Activated CD4-positive, CD25-positive, alpha-beta regulatory T cell (primary cell): ENCODE measurements around the gene COX15.
"Not testable (repeated sequence)": the region's sequence is repeated elsewhere in the genome, so short reads cannot be mapped to it uniquely, and the experiment has no call there.

Experiments used
- DNase-seq, 4 experiments: peaks; one replicate each; lab custom pipeline; 2025; lab: John Stamatoyannopoulos, UW

Gene COX15

GRCh38 chr10:99740933-99741559 is 9.1 kb upstream of the COX15 start:
- DNase-seq = no peak

- no peak for DNase-seq
Measured at GRCh38 chr10:99740260-99740659, 8.3 kb upstream of the COX15 start.

GRCh38 chr10:99734111-99734510 is 2.2 kb upstream of the COX15 start:
- DNase-seq = not testable (repeated sequence)

GRCh38 chr10:99733366-99733765 is 1.4 kb upstream of the COX15 start:
- DNase-seq = no peak

GRCh38 chr10:99731306-99732032 is 458 bp downstream of the COX15 start:
- no peak for DNase-seq

GRCh38 chr10:99730026-99730425 is 1.9 kb downstream of the COX15 start:
- no peak for DNase-seq

- DNase-seq = no peak
Measured at GRCh38 chr10:99720387-99720786, 11.5 kb downstream of the COX15 start.

GRCh38 chr10:99714446-99714845 is 17.5 kb downstream of the COX15 start:
- no peak for DNase-seq

GRCh38 chr10:99711129-99711719 is 20.7 kb downstream of the COX15 start:
- no peak for DNase-seq

- DNase-seq = no peak
Measured at GRCh38 chr10:99709480-99710229, 22.3 kb downstream of the COX15 start.

GRCh38 chr10:99708428-99709012 is 23.4 kb downstream of the COX15 start:
- DNase-seq = no peak

- DNase-seq = no peak
Measured at GRCh38 chr10:99700649-99701048, 31.3 kb downstream of the COX15 start.

- no peak for DNase-seq
Measured at GRCh38 chr10:99698504-99699080, 33.3 kb downstream of the COX15 start.

- DNase-seq = no peak
Measured at GRCh38 chr10:99695761-99696160, 36.2 kb downstream of the COX15 start.

- DNase-seq = no peak
Measured at GRCh38 chr10:99693933-99694583, 37.9 kb downstream of the COX15 start.

- no peak for DNase-seq
Measured at GRCh38 chr10:99689461-99689860, 42.5 kb downstream of the COX15 start.

- no peak for DNase-seq
Measured at GRCh38 chr10:99685597-99685967, 46.3 kb downstream of the COX15 start.

GRCh38 chr10:99682752-99683151 is 49.2 kb downstream of the COX15 start:
- DNase-seq = no peak
